Liver (tissue), 9 donors: ENCODE measurements around the gene IGF2BP1. TPM values are rescaled to one million over a fixed set of nuclear protein-coding genes. Genes with fewer than 3 reads are reported as not detected.

Experiments used
- DNase-seq: peaks from one replicate; pipeline ENCODE4 v3.0.0-alpha.2; 2017; ENCODE audit warnings: low spot score
- H3K27ac ChIP-seq, 2 donors: one replicate each; pipeline ENCODE4 v1.7.0; 2013; ENCODE audit warnings: inconsistent platforms in 2 of 2, low read length in 2 of 2, control low read depth in 1 of 2, low read depth in 1 of 2, mild to moderate bottlenecking in 1 of 2
- H3K27me3 ChIP-seq, 4 donors: one replicate each; pipeline versions ENCODE4 v1.6.1 to v1.7.0; 2013; ENCODE audit warnings: low read length in 3 of 4, inconsistent platforms in 1 of 4, mild to moderate bottlenecking in 1 of 4, moderate library complexity in 1 of 4; ENCODE audit not compliant: control insufficient read depth in 4 of 4, insufficient read depth in 4 of 4
- H3K36me3 ChIP-seq, 4 donors: one replicate each; pipeline versions ENCODE4 v1.6.1 to v1.7.0; 2013; ENCODE audit warnings: low read length in 3 of 4, mild to moderate bottlenecking in 3 of 4, low read depth in 1 of 4, moderate library complexity in 1 of 4; ENCODE audit not compliant: control insufficient read depth in 4 of 4, insufficient read depth in 3 of 4
- H3K4me1 ChIP-seq, 4 donors: one replicate each; pipeline versions ENCODE4 v1.6.1 to v1.7.0; 2013; ENCODE audit warnings: low read length in 3 of 4, mild to moderate bottlenecking in 3 of 4, moderate library complexity in 1 of 4; ENCODE audit not compliant: control insufficient read depth in 4 of 4, insufficient read depth in 4 of 4
- H3K4me3 ChIP-seq, 3 donors: one replicate each; pipeline versions ENCODE4 v1.6.1 to v1.7.0; 2013; ENCODE audit warnings: low read length in 3 of 3, control low read depth in 1 of 3, low read depth in 1 of 3, mild to moderate bottlenecking in 1 of 3
- H3K9ac ChIP-seq, 2 donors: one replicate each; pipeline ENCODE4 v1.7.0; 2013; ENCODE audit warnings: low read length in 2 of 2, mild to moderate bottlenecking in 2 of 2, moderate library complexity in 2 of 2, control low read depth in 1 of 2, low read depth in 1 of 2
- H3K9me3 ChIP-seq, 4 donors: one replicate each; pipeline versions ENCODE4 v1.6.1 to v1.7.0; 2013; ENCODE audit warnings: low read length in 3 of 4; ENCODE audit not compliant: control insufficient read depth in 4 of 4
- ATF3 ChIP-seq: IDR thresholded peaks from 2 replicates; pipeline ENCODE4 v1.6.1; 2016; ENCODE audit warnings: antibody characterized with exemption
- CTCF ChIP-seq: fragments of 150-350 bp; IDR thresholded peaks from 2 replicates; pipeline ENCODE4 v1.5.1; 2017; ENCODE audit warnings: improper control_type of control experiment, low read depth, low read length; ENCODE audit not compliant: missing input control
- EGR1 ChIP-seq, 2 donors: IDR thresholded peaks; 2 replicates each; pipeline ENCODE4 v1.6.1; 2016 to 2018; ENCODE audit warnings: antibody characterized with exemption in 2 of 2, low read depth in 2 of 2
- FOXA1 ChIP-seq: IDR thresholded peaks from 2 replicates; pipeline ENCODE4 v1.6.1; 2016; ENCODE audit warnings: antibody characterized with exemption
- FOXA2 ChIP-seq: IDR thresholded peaks from 2 replicates; pipeline ENCODE4 v1.6.1; 2016; ENCODE audit warnings: antibody characterized with exemption
- GABPA ChIP-seq, 2 donors: IDR thresholded peaks in 1 of 2; conservative IDR thresholded peaks in 1 of 2; 2 replicates each; pipeline ENCODE4 v1.6.1; 2016; ENCODE audit warnings: antibody characterized with exemption in 2 of 2, mild to moderate bottlenecking in 1 of 2, moderate library complexity in 1 of 2
- HNF4A ChIP-seq, 2 donors: conservative IDR thresholded peaks; 2 replicates each; pipeline ENCODE4 v1.6.1; 2016; ENCODE audit warnings: antibody characterized with exemption in 2 of 2, mild to moderate bottlenecking in 2 of 2
- HNF4G ChIP-seq: IDR thresholded peaks from 2 replicates; pipeline ENCODE4 v1.6.1; 2016; ENCODE audit warnings: antibody characterized with exemption
- JUND ChIP-seq, 2 donors: IDR thresholded peaks; 2 replicates each; pipeline ENCODE4 v1.6.1; 2016; ENCODE audit warnings: antibody characterized with exemption in 2 of 2
- MAX ChIP-seq: IDR thresholded peaks from 2 replicates; pipeline ENCODE4 v1.6.1; 2016; ENCODE audit warnings: antibody characterized with exemption
- NR2F2 ChIP-seq: IDR thresholded peaks from 2 replicates; pipeline ENCODE4 v1.6.1; 2016; ENCODE audit warnings: antibody characterized with exemption
- RAD21 ChIP-seq, 2 donors: IDR thresholded peaks; 2 replicates each; pipeline ENCODE4 v1.6.1; 2016; ENCODE audit warnings: antibody characterized with exemption in 2 of 2, mild to moderate bottlenecking in 2 of 2
- REST ChIP-seq: IDR thresholded peaks from 2 replicates; pipeline ENCODE4 v1.6.1; 2016; ENCODE audit warnings: antibody characterized with exemption, mild to moderate bottlenecking
- RXRA ChIP-seq, 2 donors: IDR thresholded peaks; 2 replicates each; pipeline ENCODE4 v1.6.1; 2017 to 2018; ENCODE audit warnings: antibody characterized with exemption in 2 of 2, mild to moderate bottlenecking in 1 of 2
- SP1 ChIP-seq: IDR thresholded peaks from 2 replicates; pipeline ENCODE4 v1.6.1; 2018; ENCODE audit warnings: antibody characterized with exemption, mild to moderate bottlenecking
- TAF1 ChIP-seq: conservative IDR thresholded peaks from 2 replicates; pipeline ENCODE4 v1.6.1; 2016; ENCODE audit warnings: antibody characterized with exemption, mild to moderate bottlenecking
- YY1 ChIP-seq: IDR thresholded peaks from 2 replicates; pipeline ENCODE4 v1.6.1; 2016; ENCODE audit warnings: antibody characterized with exemption, mild to moderate bottlenecking
- ZBTB33 ChIP-seq: IDR thresholded peaks from 2 replicates; pipeline ENCODE4 v1.6.1; 2016; ENCODE audit warnings: antibody characterized with exemption
- WGBS: extraction: QIAGEN DNeasy Blood & Tissue Kit; methylation state at CpG from one replicate; pipeline ENCODE4 v1.1.7; 2013; 5-methylcytosine and 5-hydroxymethylcytosine counted together
- polyA plus RNA-seq, 2 donors: library from polyadenylated mRNA; stranded (reverse) in 1 of 2; unstranded in 1 of 2; fragments of 200-250 nt in 1 of 2; fragments of >200 nt in 1 of 2; fragmentation: Nextera tagmentation in 1 of 2; extraction: Ambion mirVana in 1 of 2; gene quantifications; one replicate each; pipeline versions ENCODE4 v1.2.1 to v1.2.3, GENCODE V29; 2013 to 2015
- total RNA-seq, 2 donors: library from RNA; depleted of rRNA; stranded (reverse); fragments of >200 nt; gene quantifications; one replicate each; pipeline ENCODE4 v1.2.3, GENCODE V29; 2014
- donor health status: healthy.
- donor health status: healthy.
- donor health status: healthy.
- donor health status: healthy.
- donor health status: healthy.

The IGF2BP1 gene
- total and polyA plus RNA-seq, 4 donors: 22.6 TPM; not detected in 3

GRCh38 chr17:49001671-49002070, 4.5 kb downstream of the IGF2BP1 start:
- Histone ChIP-seq H3K4me3 (no peak overlapping the region), H3K36me3 (no peaks in the 10 kb centered on the region), H3K27me3 (peaks cover 4 to 23% (median 8%) of the 10 kb centered on the region in 4 donors), H3K9ac (no peak overlapping the region), H3K9me3 (peaks cover 0 to 3% (median 0%) of the 10 kb centered on the region in 4 donors), H3K4me1 (peaks cover 0 to 11% (median 4%) of the 10 kb centered on the region in 4 donors), H3K27ac (no peak overlapping the region)
- DNase-seq: no peak
- TF ChIP-seq SP1 (no peak), NR2F2 (no peak), HNF4G (no peak), REST (no peak), EGR1 (IDR thresholded peaks at IDR 0.05; ENCODE audit: low read depth in 2 of 2) (no peak), CTCF (no peak), ZBTB33 (no peak), MAX (no peak), FOXA1 (no peak), RAD21 (IDR thresholded peaks at IDR 0.05) (no peak), FOXA2 (no peak), YY1 (no peak), JUND (IDR thresholded peaks at IDR 0.05) (no peak), ATF3 (no peak), HNF4A (conservative IDR thresholded peaks at IDR 0.05) (no peak), GABPA (IDR thresholded peaks at IDR 0.05 in 1 of 2, conservative IDR thresholded peaks at IDR 0.05 in 1 of 2) (no peak)

GRCh38 chr17:49002331-49002730, 5.1 kb downstream of the IGF2BP1 start:
- Histone ChIP-seq H3K27me3 (peaks cover 4 to 27% (median 11%) of the 10 kb centered on the region in 4 donors), H3K4me1 (peaks cover 0 to 9% (median 3%) of the 10 kb centered on the region in 4 donors), H3K27ac (no peak overlapping the region), H3K4me3 (no peak overlapping the region), H3K36me3 (no peaks in the 10 kb centered on the region), H3K9ac (no peak overlapping the region), H3K9me3 (peaks cover 0 to 3% (median 0%) of the 10 kb centered on the region in 4 donors)
- no peak for DNase-seq
- 76% methylated on average over 2 of the region's 2 CpGs for WGBS
- TF ChIP-seq SP1: no peak
- TF ChIP-seq MAX: no peak
- TF ChIP-seq EGR1 (IDR thresholded peaks at IDR 0.05; ENCODE audit: low read depth in 2 of 2): no peak
- TF ChIP-seq RXRA (IDR thresholded peaks at IDR 0.05): no peak
- no peak for TF ChIP-seq REST
- no peak for TF ChIP-seq TAF1
- TF ChIP-seq JUND (IDR thresholded peaks at IDR 0.05): no peak
- no peak for TF ChIP-seq HNF4G
- no peak for TF ChIP-seq GABPA (IDR thresholded peaks at IDR 0.05 in 1 of 2, conservative IDR thresholded peaks at IDR 0.05 in 1 of 2)
- TF ChIP-seq HNF4A (conservative IDR thresholded peaks at IDR 0.05): no peak
- TF ChIP-seq RAD21 (IDR thresholded peaks at IDR 0.05): no peak
- no peak for TF ChIP-seq ATF3
